K562 (cell line): Measurements from ENCODE around the gene WAS. TPM values are rescaled to one million over a fixed set of nuclear protein-coding genes. Genes with fewer than 3 reads are reported as not detected.
A peak's percentile ranks its signal among the peaks of the same experiment; 100 is the strongest.

Experiments used
- BMI1 ChIP-seq: fragments of 150-350 bp; IDR thresholded peaks from 2 replicates; pipeline ENCODE4 v1.6.1; 2014; ENCODE audit warnings: low read length
- BRD9 ChIP-seq: fragments of 450-650 bp; IDR thresholded peaks from 2 replicates; pipeline ENCODE4 v1.6.1; 2018; ENCODE audit warnings: low read depth; ENCODE audit not compliant: partially characterized antibody
- E2F5 ChIP-seq: sonication (generic); formaldehyde crosslinking; IDR thresholded peaks from 2 replicates; pipeline ENCODE4 v1.8.0; 2022; ENCODE audit warnings: mild to moderate bottlenecking, missing genetic modification reagents
- FOXA1 ChIP-seq: fragments of 450-650 bp; IDR thresholded peaks from 2 replicates; pipeline ENCODE4 v1.6.1; 2016; ENCODE audit warnings: mild to moderate bottlenecking, borderline replicate concordance
- GABPA ChIP-seq: fragments of 200-800 bp; sonication (Bioruptor generic); conservative IDR thresholded peaks from 2 replicates; pipeline ENCODE4 v1.6.1; 2016; ENCODE audit warnings: low read depth, missing genetic modification characterization, missing compliant biosample characterization
- GTF2E2 ChIP-seq: fragments of 200-800 bp; sonication (Bioruptor generic); IDR thresholded peaks from 2 replicates; pipeline ENCODE4 v1.6.1; 2016; ENCODE audit warnings: missing genetic modification characterization, missing compliant biosample characterization
- ID3 ChIP-seq, 2 experiments: fragments of 250-450 bp in 1 of 2; fragments of 450-650 bp in 1 of 2; sonication (Bioruptor Pico) in 1 of 2; IDR thresholded peaks; 2 replicates each; pipeline versions ENCODE4 v1.6.1 to v1.8.0; 2016 to 2021; ENCODE audit warnings: mild to moderate bottlenecking in 2 of 2, moderate library complexity in 2 of 2, missing compliant biosample characterization in 1 of 2, missing genetic modification characterization in 1 of 2
- KLF1 ChIP-seq: fragments of 450-650 bp; IDR thresholded peaks from 2 replicates; pipeline ENCODE4 v1.6.1; 2016; ENCODE audit warnings: missing genetic modification characterization, missing compliant biosample characterization
- LCOR ChIP-seq: sonication (generic); formaldehyde crosslinking; IDR thresholded peaks from 2 replicates; pipeline ENCODE4 v1.8.0; 2022; ENCODE audit warnings: mild to moderate bottlenecking, missing genetic modification reagents
- NBN ChIP-seq: fragments of 450-650 bp; IDR thresholded peaks from 2 replicates; pipeline ENCODE4 v1.6.1; 2016; ENCODE audit warnings: low read depth, mild to moderate bottlenecking
- RB1 ChIP-seq: fragments of 450-650 bp; IDR thresholded peaks from 2 replicates; pipeline ENCODE4 v1.6.1; 2017; ENCODE audit warnings: low read depth, mild to moderate bottlenecking
- RBFOX2 ChIP-seq: fragments of 200-400 bp; formaldehyde crosslinking; IDR thresholded peaks from 2 replicates; pipeline ENCODE4 v1.6.1; 2017; ENCODE audit warnings: low read depth, mild to moderate bottlenecking, low read length, moderate library complexity
- SREBF1 ChIP-seq: fragments of 150-350 bp; IDR thresholded peaks from 2 replicates; pipeline ENCODE4 v1.6.1; 2014; ENCODE audit warnings: antibody characterized with exemption, low read depth, low read length, borderline replicate concordance
- STAT5B ChIP-seq: fragments of 250-450 bp; sonication (Bioruptor Pico); IDR thresholded peaks from 2 replicates; pipeline ENCODE4 v1.8.0; 2021; ENCODE audit warnings: mild to moderate bottlenecking, inconsistent platforms
- ZC3H8 ChIP-seq: fragments of 450-650 bp; IDR thresholded peaks from 2 replicates; pipeline ENCODE4 v1.6.1; 2017
- ZNF12 ChIP-seq: sonication (generic); formaldehyde crosslinking; IDR thresholded peaks from 2 replicates; pipeline ENCODE4 v1.4.0; 2020; ENCODE audit warnings: mild to moderate bottlenecking, missing genetic modification reagents
- ZNF668 ChIP-seq: fragments of 250-450 bp; sonication (Bioruptor Pico); IDR thresholded peaks from 2 replicates; pipeline ENCODE4 v1.8.0; 2022; ENCODE audit warnings: mild to moderate bottlenecking, inconsistent platforms
- ZNF695 ChIP-seq: fragments of 450-650 bp; formaldehyde crosslinking; IDR thresholded peaks from 2 replicates; pipeline ENCODE4 v1.4.0; 2020; ENCODE audit warnings: mild to moderate bottlenecking, moderate library complexity
- ZNF740 ChIP-seq, 3 experiments: fragments of 200-800 bp in 1 of 3; sonication (Bioruptor generic) in 1 of 3; sonication (generic) in 1 of 3; formaldehyde crosslinking in 1 of 3; IDR thresholded peaks; 2 replicates each; pipeline versions ENCODE4 v1.6.1 to v1.8.0; 2016 to 2022; ENCODE audit warnings: mild to moderate bottlenecking in 2 of 3, missing compliant biosample characterization in 2 of 3, missing genetic modification characterization in 2 of 3, missing genetic modification reagents in 1 of 3
- ZNF766 ChIP-seq: fragments of 200-800 bp; sonication (Bioruptor generic); conservative IDR thresholded peaks from 2 replicates; pipeline ENCODE4 v1.6.1; 2016; ENCODE audit warnings: missing genetic modification characterization, missing compliant biosample characterization
- polyA plus RNA-seq, 8 experiments: library from polyadenylated mRNA; depleted of rRNA in 4 of 8; stranded (reverse) in 5 of 8; unstranded in 3 of 8; fragments of >200 nt; fragmentation: Nextera tagmentation in 2 of 8; fragmentation: Illumina TruSeq in 1 of 8; extraction: Ambion mirVana in 2 of 8; extraction: Trizol in 1 of 8; gene quantifications; 2 replicates each; pipeline versions ENCODE4 v1.2.1 to v1.2.3, GENCODE V29; 2011 to 2014; ENCODE audit warnings: inconsistent platforms in 1 of 8, missing spikeins in 1 of 8
- total RNA-seq, 7 experiments: library from RNA; depleted of rRNA in 6 of 7; stranded (reverse); fragments of >200 nt in 6 of 7; fragmentation: Illumina TruSeq in 2 of 7; extraction: Trizol in 2 of 7; gene quantifications; 2 replicates each; pipeline versions ENCODE4 v1.2.1 to v1.2.3, GENCODE V29; 2011 to 2021; ENCODE audit warnings: low replicate concordance in 1 of 7
- TF ChIP-seq, protein P1 (sequence below): fragments of 450-650 bp; formaldehyde crosslinking; IDR thresholded peaks from 2 replicates; pipeline ENCODE4 v1.4.0; 2022; ENCODE audit warnings: missing genetic modification characterization
- TF ChIP-seq, protein P2 (sequence below): fragments of 450-650 bp; IDR thresholded peaks from 2 replicates; pipeline ENCODE4 v1.6.1; 2018; ENCODE audit warnings: mild to moderate bottlenecking, low read depth; ENCODE audit not compliant: partially characterized antibody

Gene WAS
- total and polyA plus RNA-seq, 9 of the 15 experiments (the other 6 are each of a cell fraction or from before 2014, with no cell fraction given): 0.11 to 16.1 (median 3.8) TPM

DNA sequence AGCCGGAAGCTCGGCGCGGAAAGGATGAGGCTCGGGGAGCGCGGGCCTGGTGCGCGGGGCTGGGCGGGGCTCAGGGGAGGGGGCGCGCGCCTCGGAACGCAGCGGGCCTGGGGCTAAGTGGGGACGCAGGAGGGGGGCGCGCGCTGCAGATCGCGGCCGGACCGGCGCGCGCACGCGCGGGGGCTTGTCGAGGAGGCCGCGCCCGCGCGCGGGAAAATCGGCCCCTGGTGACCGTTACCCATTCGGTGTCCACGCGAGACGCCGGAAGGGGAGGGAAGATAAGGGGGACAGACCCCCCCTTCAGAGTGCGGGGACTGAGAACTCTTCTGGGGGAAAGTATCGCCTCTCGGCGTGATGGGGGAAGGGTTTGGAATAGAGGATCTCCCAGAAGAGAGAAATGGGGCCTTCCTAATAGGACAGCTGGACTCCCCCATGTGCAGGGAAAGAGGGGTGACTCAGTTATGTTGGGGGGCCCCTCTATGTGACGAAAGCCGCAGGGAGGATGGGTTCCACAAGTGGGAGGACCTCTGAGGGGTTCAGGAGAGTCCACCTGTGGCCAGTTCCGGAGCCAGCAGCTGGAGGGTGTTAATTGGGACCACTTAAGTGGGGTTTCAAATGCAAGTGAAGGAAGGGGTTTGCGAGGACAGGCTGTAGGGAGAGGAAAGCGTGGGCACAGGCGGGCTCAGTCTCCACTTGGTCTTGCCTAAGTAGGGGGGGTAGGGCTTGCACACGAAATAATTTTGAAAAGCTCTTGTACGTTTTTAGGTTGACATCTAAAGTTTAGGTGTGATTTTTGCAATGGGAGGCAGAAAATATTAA lies 13.5 kb downstream of the WAS start (continued):
- TF ChIP-seq ZNF668 (CRISPR knock-in tag) (no peak), ZNF740 (CRISPR knock-in tag; IDR thresholded peaks at IDR 0.05) (no peak), ZNF740 (tag; IDR thresholded peaks at IDR 0.05) (peak in 1 of 2 experiments; percentile 45; a peak in 1 of 4 replicates), LCOR (CRISPR knock-in tag) (0 out of 2 replicates have a peak, but pooled peaks have one; percentile 25), ID3 (CRISPR knock-in tag; IDR thresholded peaks at IDR 0.05) (no peak), ID3 (tag; IDR thresholded peaks at IDR 0.05) (0 out of 2 replicates have a peak, but pooled peaks have one; percentile 23), FOXA1 (no peak), ZNF12 (no peak), KLF1 (tag) (no peak), NBN (no peak), ZNF695 (CRISPR knock-in tag) (no peak), ZNF766 (CRISPR knock-in tag) (peak; percentile 29; the same call in 1 of the 2 replicates), SREBF1 (no peak), ZC3H8 (no peak), BMI1 (no peak), E2F5 (no peak), RBFOX2 (peak; percentile 69), STAT5B (CRISPR knock-in tag) (no peak), GTF2E2 (tag) (0 out of 2 replicates have a peak, but pooled peaks have one; percentile 56), BRD9 (no peak), RB1 (peak; percentile 52; the same call in 1 of the 2 replicates), GABPA (tag) (peak; percentile 73)
- TF ChIP-seq, protein P1, sequence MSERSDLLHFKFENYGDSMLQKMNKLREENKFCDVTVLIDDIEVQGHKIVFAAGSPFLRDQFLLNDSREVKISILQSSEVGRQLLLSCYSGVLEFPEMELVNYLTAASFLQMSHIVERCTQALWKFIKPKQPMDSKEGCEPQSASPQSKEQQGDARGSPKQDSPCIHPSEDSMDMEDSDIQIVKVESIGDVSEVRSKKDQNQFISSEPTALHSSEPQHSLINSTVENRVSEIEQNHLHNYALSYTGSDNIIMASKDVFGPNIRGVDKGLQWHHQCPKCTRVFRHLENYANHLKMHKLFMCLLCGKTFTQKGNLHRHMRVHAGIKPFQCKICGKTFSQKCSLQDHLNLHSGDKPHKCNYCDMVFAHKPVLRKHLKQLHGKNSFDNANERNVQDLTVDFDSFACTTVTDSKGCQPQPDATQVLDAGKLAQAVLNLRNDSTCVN (CRISPR knock-in tag): no peak
- TF ChIP-seq, protein P2, sequence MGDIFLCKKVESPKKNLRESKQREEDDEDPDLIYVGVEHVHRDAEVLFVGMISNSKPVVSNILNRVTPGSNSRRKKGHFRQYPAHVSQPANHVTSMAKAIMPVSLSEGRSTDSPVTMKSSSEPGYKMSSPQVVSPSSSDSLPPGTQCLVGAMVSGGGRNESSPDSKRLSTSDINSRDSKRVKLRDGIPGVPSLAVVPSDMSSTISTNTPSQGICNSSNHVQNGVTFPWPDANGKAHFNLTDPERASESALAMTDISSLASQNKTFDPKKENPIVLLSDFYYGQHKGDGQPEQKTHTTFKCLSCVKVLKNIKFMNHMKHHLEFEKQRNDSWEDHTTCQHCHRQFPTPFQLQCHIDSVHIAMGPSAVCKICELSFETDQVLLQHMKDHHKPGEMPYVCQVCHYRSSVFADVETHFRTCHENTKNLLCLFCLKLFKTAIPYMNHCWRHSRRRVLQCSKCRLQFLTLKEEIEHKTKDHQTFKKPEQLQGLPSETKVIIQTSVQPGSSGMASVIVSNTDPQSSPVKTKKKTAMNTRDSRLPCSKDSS: no peak
